Glutamatergic neuron (in vitro differentiated cells): ENCODE results near the gene DNAAF8. TPM values are rescaled to one million over a fixed set of nuclear protein-coding genes. Genes with fewer than 3 reads are reported as not detected.
A peak's percentile ranks its signal among the peaks of the same experiment; 100 is the strongest.

Experiments
- DNase-seq: peaks from one replicate; pipeline ENCODE4 v3.0.0; 2022
- H3K27ac Mint-ChIP-seq: one replicate; pipeline ENCODE4 v1.8.0; 2020; ENCODE audit warnings: mild to moderate bottlenecking, mixed read lengths, inconsistent platforms; ENCODE audit not compliant: unreplicated experiment
- H3K27me3 Mint-ChIP-seq: one replicate; pipeline ENCODE4 v1.8.0; 2020; ENCODE audit warnings: mild to moderate bottlenecking, moderate library complexity, mixed read lengths, inconsistent platforms; ENCODE audit not compliant: unreplicated experiment
- H3K36me3 Mint-ChIP-seq: one replicate; pipeline ENCODE4 v1.8.0; 2020; ENCODE audit warnings: mild to moderate bottlenecking, mixed read lengths, inconsistent platforms; ENCODE audit not compliant: unreplicated experiment
- H3K4me1 Mint-ChIP-seq: one replicate; pipeline ENCODE4 v1.8.0; 2020; ENCODE audit warnings: mild to moderate bottlenecking, low read depth, mixed read lengths, inconsistent platforms; ENCODE audit not compliant: unreplicated experiment
- H3K4me3 Mint-ChIP-seq: one replicate; pipeline ENCODE4 v1.8.0; 2020; ENCODE audit warnings: mild to moderate bottlenecking, mixed read lengths, inconsistent platforms; ENCODE audit not compliant: unreplicated experiment
- H3K9me3 Mint-ChIP-seq: one replicate; pipeline ENCODE4 v1.8.0; 2020; ENCODE audit warnings: mild to moderate bottlenecking, moderate library complexity, mixed read lengths, inconsistent platforms; ENCODE audit not compliant: unreplicated experiment
- total RNA-seq: library from RNA; stranded (reverse); fragmentation: NEBNext Ultra II Directional; extraction: Animal tissue kit (Norgen Biotek cat#: 25700); gene quantifications from one replicate; pipeline ENCODE4 v1.2.1, GENCODE V29; 2021; ENCODE audit not compliant: unreplicated experiment
- TF ChIP-seq, protein P1 (sequence below): fragments of 200-600 bp; sonication (generic); IDR thresholded peaks from one replicate; pipeline ENCODE4 v1.5.0; 2021; ENCODE audit not compliant: partially characterized antibody, unreplicated experiment

Gene DNAAF8
- total RNA-seq, 1 donor from 2014 or later: 0.59 TPM

DNA sequence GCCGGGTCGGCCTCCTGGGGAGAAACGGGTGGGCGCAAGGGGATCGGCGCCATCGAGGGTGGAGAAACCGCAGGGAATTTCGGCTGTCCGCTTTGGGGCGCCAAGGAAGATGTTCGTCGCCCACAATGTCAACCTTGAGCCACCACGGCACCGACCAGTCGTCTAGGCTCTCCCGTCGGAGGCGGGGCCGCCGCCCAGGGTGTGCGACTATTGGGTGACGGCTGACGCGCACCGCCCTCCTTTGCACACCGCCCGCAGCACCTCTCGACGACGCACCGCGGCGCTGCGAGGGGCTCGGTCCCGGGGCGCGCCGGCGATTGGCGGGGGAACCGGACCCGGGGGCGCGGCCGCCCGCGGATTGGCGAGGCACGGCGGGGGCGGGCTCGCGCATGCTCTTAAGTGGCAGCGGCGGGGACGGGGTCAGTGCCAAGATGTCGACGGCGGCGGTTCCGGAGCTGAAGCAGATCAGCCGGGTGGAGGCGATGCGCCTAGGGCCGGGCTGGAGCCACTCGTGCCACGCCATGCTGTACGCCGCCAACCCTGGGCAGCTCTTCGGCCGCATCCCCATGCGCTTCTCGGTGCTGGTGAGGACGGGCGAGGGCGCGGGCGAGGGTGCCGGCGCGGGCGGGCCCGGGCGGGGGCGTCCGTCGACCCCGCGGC is 40.9 kb upstream of the DNAAF8 start, which contains the start of gene NUDT16L1:
Gene NUDT16L1 (plus strand): TSS at position 267 of the 660 bp plus-strand sequence. CDS start 165 bp downstream, at position 432.
- Mint-ChIP-seq H3K9me3 (peaks cover 8% of the 10 kb centered on the region), H3K36me3 (no peaks in the 10 kb centered on the region), H3K27me3 (peaks cover 14% of the 10 kb centered on the region), H3K27ac (peak within 1 kb of the TSS; percentile 64), H3K4me3 (peak within 1 kb of the TSS; percentile 81), H3K4me1 (peaks cover 4% of the 10 kb centered on the region)
- TF ChIP-seq, protein P1, sequence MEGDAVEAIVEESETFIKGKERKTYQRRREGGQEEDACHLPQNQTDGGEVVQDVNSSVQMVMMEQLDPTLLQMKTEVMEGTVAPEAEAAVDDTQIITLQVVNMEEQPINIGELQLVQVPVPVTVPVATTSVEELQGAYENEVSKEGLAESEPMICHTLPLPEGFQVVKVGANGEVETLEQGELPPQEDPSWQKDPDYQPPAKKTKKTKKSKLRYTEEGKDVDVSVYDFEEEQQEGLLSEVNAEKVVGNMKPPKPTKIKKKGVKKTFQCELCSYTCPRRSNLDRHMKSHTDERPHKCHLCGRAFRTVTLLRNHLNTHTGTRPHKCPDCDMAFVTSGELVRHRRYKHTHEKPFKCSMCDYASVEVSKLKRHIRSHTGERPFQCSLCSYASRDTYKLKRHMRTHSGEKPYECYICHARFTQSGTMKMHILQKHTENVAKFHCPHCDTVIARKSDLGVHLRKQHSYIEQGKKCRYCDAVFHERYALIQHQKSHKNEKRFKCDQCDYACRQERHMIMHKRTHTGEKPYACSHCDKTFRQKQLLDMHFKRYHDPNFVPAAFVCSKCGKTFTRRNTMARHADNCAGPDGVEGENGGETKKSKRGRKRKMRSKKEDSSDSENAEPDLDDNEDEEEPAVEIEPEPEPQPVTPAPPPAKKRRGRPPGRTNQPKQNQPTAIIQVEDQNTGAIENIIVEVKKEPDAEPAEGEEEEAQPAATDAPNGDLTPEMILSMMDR: no peak
- peak; percentile 98 for DNase-seq

DNA sequence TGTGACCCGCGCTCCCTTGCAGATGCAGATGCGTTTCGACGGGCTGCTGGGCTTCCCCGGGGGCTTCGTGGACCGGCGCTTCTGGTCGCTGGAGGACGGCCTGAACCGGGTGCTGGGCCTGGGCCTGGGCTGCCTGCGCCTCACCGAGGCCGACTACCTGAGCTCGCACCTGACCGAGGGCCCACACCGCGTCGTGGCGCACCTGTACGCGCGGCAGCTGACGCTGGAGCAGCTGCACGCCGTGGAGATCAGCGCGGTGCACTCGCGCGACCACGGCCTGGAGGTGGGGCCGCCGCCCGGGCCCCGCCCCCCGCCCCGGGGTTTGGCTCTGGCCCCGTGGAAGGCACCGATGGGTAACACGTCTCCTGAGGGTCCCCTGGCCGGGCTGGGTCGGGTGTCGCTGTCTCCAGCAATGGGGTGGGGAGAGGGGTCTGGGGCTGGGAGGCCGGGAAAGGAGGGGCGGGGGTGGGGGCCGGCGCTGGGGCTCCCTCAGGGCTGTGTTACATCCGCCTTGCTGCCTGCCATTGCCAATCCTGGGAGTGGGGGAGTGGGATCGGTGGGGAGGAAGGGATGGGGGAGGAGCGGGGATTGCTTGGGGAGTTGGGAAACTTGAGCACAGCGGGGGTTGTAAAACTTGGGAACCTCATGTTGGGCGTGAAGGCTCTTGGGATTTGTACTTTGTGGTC is 40.2 kb upstream of the DNAAF8 start:
- Mint-ChIP-seq H3K4me3 (peak overlapping the region; percentile 81), H3K27ac (peak overlapping the region; percentile 52), H3K36me3 (no peaks in the 10 kb centered on the region), H3K9me3 (peaks cover 8% of the 10 kb centered on the region), H3K27me3 (peaks cover 14% of the 10 kb centered on the region), H3K4me1 (peaks cover 4% of the 10 kb centered on the region)
- TF ChIP-seq, protein P1: no peak
- DNase-seq: no peak

DNA sequence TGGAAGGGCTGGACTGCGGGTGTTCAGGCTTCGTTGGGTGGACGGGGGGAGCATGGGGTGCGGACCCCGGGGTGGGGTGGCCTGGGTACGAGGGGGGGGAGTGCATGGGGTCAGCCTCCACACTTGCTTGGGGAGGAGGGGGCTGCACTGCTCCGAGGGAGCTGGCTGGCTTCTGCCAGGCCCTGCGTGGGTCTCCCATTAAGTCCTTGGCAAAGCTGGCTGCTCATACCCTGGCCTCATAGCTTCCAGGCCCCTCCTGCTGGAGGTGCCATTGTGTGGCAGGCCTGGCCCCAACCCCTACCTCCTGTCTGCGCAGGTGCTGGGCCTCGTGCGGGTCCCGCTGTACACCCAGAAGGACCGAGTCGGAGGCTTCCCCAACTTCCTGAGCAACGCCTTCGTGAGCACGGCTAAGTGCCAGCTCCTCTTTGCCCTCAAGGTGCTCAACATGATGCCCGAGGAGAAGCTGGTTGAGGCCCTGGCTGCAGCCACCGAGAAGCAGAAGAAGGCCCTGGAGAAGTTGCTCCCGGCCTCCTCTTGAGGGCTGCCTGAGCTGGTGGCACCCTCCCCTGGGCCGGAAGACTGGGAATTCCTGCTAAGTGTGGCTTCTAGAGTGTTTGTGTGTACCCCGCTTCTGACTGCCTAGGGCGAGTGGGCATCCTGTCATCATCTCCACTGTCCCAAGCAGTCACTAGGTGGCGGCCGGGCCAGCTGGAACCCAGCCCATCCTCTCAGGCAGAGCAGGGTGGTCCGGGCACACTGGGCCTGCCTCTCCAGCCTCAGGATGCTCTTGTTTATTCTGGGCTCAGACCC is 39.5 kb upstream of the DNAAF8 start:
- H3K27me3 Mint-ChIP-seq: peaks cover 17% of the 10 kb centered on the region
- TF ChIP-seq, protein P1: no peak
- H3K36me3 Mint-ChIP-seq: peaks cover 7% of the 10 kb centered on the region
- no peak for DNase-seq
- H3K4me3 Mint-ChIP-seq: peak overlapping the region; percentile 81
- peak overlapping the region; percentile 52 for H3K27ac Mint-ChIP-seq
- H3K4me1 Mint-ChIP-seq: peaks cover 4% of the 10 kb centered on the region
- H3K9me3 Mint-ChIP-seq: peaks cover 13% of the 10 kb centered on the region

GRCh38 chr16:4695473-4696171 is 38.7 kb upstream of the DNAAF8 start:
- peaks cover 2% of the 10 kb centered on the region for H3K4me1 Mint-ChIP-seq
- peaks cover 7% of the 10 kb centered on the region for H3K36me3 Mint-ChIP-seq
- H3K27ac Mint-ChIP-seq: peak overlapping the region; percentile 33
- peak overlapping the region; percentile 30 for H3K4me3 Mint-ChIP-seq
- TF ChIP-seq, protein P1: no peak
- no peak for DNase-seq
- H3K9me3 Mint-ChIP-seq: peaks cover 13% of the 10 kb centered on the region
- peaks cover 15% of the 10 kb centered on the region for H3K27me3 Mint-ChIP-seq
